Trophoblast cell (in vitro differentiated cells and primary cell): ENCODE measurements around the gene SHROOM4.

Experiments
- DNase-seq, 2 donors: peaks; one replicate each; pipeline ENCODE4 v3.0.0-alpha.2; 2016
- H2AFZ ChIP-seq: 2 replicates; pipeline ENCODE4 v1.6.1; 2013; ENCODE audit warnings: low read length, moderate library complexity, mild to moderate bottlenecking; ENCODE audit not compliant: insufficient read depth, poor library complexity
- H2AK5ac ChIP-seq: 2 replicates; pipeline ENCODE4 v1.6.1; 2013; ENCODE audit warnings: mild to moderate bottlenecking, low read length
- H2BK120ac ChIP-seq: 2 replicates; pipeline ENCODE4 v1.6.1; 2013; ENCODE audit warnings: low read length, mild to moderate bottlenecking, moderate library complexity; ENCODE audit not compliant: insufficient read depth, poor library complexity
- H2BK12ac ChIP-seq: 2 replicates; pipeline ENCODE4 v1.6.1; 2013; ENCODE audit warnings: mild to moderate bottlenecking, low read length, moderate library complexity
- H2BK5ac ChIP-seq: 2 replicates; pipeline ENCODE4 v1.6.1; 2013; ENCODE audit warnings: low read length, low read depth, moderate library complexity, mild to moderate bottlenecking; ENCODE audit not compliant: poor library complexity
- H3K14ac ChIP-seq: 2 replicates; pipeline ENCODE4 v1.6.1; 2013; ENCODE audit warnings: mild to moderate bottlenecking, low read length
- H3K18ac ChIP-seq: 2 replicates; pipeline ENCODE4 v1.6.1; 2013; ENCODE audit warnings: mild to moderate bottlenecking, low read length
- H3K23ac ChIP-seq: 2 replicates; pipeline ENCODE4 v1.6.1; 2013; ENCODE audit warnings: low read length
- H3K27ac ChIP-seq: 2 replicates; pipeline ENCODE4 v1.5.1; 2013; ENCODE audit warnings: low read depth, mild to moderate bottlenecking, inconsistent platforms, low read length, moderate library complexity
- H3K27me3 ChIP-seq: 2 replicates; pipeline ENCODE4 v1.6.1; 2013; ENCODE audit warnings: inconsistent platforms, mild to moderate bottlenecking, low read length, moderate library complexity; ENCODE audit not compliant: insufficient read depth
- H3K36me3 ChIP-seq, 2 experiments: 1 replicate in 1 of 2; 2 replicates in 1 of 2; pipeline ENCODE4 v1.6.1; 2013; ENCODE audit warnings: low read length in 2 of 2, mild to moderate bottlenecking in 2 of 2, moderate library complexity in 1 of 2; ENCODE audit not compliant: insufficient read depth in 2 of 2, control insufficient read depth in 1 of 2
- H3K4ac ChIP-seq: 2 replicates; pipeline ENCODE4 v1.6.1; 2013; ENCODE audit warnings: low read depth, mild to moderate bottlenecking, low read length, moderate library complexity
- H3K4me1 ChIP-seq, 2 experiments: 1 replicate in 1 of 2; 2 replicates in 1 of 2; pipeline ENCODE4 v1.6.1; 2013; ENCODE audit warnings: low read length in 2 of 2, mild to moderate bottlenecking in 2 of 2, moderate library complexity in 1 of 2; ENCODE audit not compliant: insufficient read depth in 2 of 2, control insufficient read depth in 1 of 2
- H3K4me2 ChIP-seq: 2 replicates; pipeline ENCODE4 v1.6.1; 2013; ENCODE audit warnings: inconsistent platforms, mild to moderate bottlenecking, low read length, moderate library complexity
- H3K4me3 ChIP-seq: 2 replicates; pipeline ENCODE4 v1.5.1; 2013; ENCODE audit warnings: mild to moderate bottlenecking, low read depth, low read length, inconsistent platforms
- H3K79me1 ChIP-seq: one replicate; pipeline ENCODE4 v1.6.1; 2013; ENCODE audit warnings: low read length
- H3K79me2 ChIP-seq: 2 replicates; pipeline ENCODE4 v1.6.1; 2013; ENCODE audit warnings: low read length, mild to moderate bottlenecking; ENCODE audit not compliant: control insufficient read depth, insufficient read depth, poor library complexity
- H3K9ac ChIP-seq: 2 replicates; pipeline ENCODE4 v1.6.1; 2013; ENCODE audit warnings: mild to moderate bottlenecking, low read length
- H3K9me3 ChIP-seq: 2 replicates; pipeline ENCODE4 v1.6.1; 2013; ENCODE audit warnings: low read depth, mild to moderate bottlenecking, control low read depth, inconsistent platforms, low read length; ENCODE audit not compliant: insufficient read depth
- H4K12ac ChIP-seq: 2 replicates; pipeline ENCODE4 v1.6.1; 2013; ENCODE audit warnings: low read depth, mild to moderate bottlenecking, low read length, moderate library complexity
- H4K8ac ChIP-seq: 2 replicates; pipeline ENCODE4 v1.6.1; 2013; ENCODE audit warnings: low read depth, mild to moderate bottlenecking, low read length, moderate library complexity
- H4K91ac ChIP-seq: one replicate; pipeline ENCODE4 v1.6.1; 2013; ENCODE audit warnings: low read depth, mild to moderate bottlenecking, low read length, moderate library complexity
- WGBS: extraction: QIAGEN DNeasy Blood & Tissue Kit; methylation state at CpG from one replicate; pipeline ENCODE4 v1.1.7; 2013; ENCODE audit warnings: missing lambda C conversion rate; ENCODE audit not compliant: insufficient read length, insufficient coverage; ENCODE audit errors: extremely low coverage; 5-methylcytosine and 5-hydroxymethylcytosine counted together

Gene SHROOM4

DNA sequence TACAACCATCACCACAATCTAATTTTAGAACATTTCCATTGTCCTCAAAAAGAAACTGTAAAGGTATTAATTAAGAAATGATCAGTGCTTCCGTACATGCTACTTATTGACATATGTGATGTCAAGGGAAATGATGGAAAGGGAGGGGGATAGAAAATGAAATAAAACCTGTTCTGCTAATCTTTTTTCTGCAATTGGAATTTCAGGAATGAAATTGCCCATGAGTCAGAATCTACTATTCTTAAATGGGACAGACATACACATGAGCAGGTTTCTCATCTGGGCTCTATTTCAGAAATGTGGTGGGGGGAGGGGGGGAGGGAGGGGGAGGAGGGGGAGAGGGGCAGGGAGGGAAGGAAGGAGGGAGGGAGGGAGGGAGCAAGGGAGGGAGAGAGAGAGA, 91.0 kb downstream of the SHROOM4 start:
- Histone ChIP-seq H3K36me3 (no peaks in the 10 kb centered on the region), H4K8ac (no peak overlapping the region), H3K79me1 (peaks cover 8% of the 10 kb centered on the region), H3K9me3 (no peaks in the 10 kb centered on the region), H2BK120ac (no peak overlapping the region), H3K27ac (no peak overlapping the region), H3K4me2 (no peak overlapping the region), H4K91ac (no peak overlapping the region), H3K23ac (no peak overlapping the region), H2BK12ac (no peak overlapping the region), H2AFZ (no peak overlapping the region), H3K27me3 (no peaks in the 10 kb centered on the region), H3K4me1 (peaks cover 10 to 13% of the 10 kb centered on the region in 2 experiments), H2AK5ac (no peak overlapping the region), H4K12ac (no peak overlapping the region), H3K18ac (no peak overlapping the region), H2BK5ac (no peak overlapping the region), H3K79me2 (no peaks in the 10 kb centered on the region), H3K4me3 (no peak overlapping the region), H3K9ac (no peak overlapping the region), H3K14ac (no peak overlapping the region), H3K4ac (no peak overlapping the region)
- DNase-seq, result peak in 1 of 2 donors; percentile 48
- WGBS, result no CpG with 5 or more reads among the region's 1 CpG

DNA sequence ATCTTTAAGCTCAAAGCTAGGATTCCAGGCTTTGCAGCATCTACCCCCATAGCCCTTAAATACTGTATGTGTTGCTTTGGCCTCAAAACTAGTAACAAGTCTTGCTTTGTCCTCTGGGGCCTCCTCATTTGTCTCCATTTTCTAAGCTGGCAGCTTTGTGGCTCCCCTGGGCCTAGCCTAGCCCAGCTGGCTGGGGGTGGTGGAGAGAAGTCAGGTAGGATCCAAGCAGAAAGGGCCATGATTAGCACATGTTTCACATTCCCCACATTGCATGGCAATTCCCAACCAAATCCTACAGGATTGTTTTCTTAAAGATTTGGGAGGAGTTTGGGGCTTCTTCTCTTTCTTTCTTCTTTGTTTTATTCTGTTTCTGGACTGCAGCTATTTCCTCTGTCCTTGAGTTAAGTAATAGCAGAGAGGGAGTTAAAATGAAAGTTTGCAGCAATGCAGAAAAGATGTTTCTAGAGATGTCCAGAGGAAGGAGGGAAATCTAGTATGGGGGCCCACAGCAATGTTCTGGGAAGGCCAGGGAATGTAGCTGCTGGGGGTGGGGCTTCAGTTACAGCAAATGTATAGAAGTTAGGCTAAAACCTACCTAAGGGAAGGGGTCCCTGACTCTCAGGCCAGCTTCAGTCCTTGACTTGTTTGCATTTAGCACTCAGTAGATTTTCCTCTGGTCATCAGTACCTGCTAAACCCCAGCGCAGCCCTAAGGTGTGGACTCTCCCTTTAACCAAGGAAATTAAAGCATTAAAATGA, 92.1 kb downstream of the SHROOM4 start:
- no peak overlapping the region for H2AK5ac ChIP-seq
- peak overlapping the region; percentile 67 for H4K91ac ChIP-seq
- no peak overlapping the region for H2AFZ ChIP-seq
- no peak overlapping the region for H4K12ac ChIP-seq
- no peak overlapping the region for H3K4me3 ChIP-seq
- no peak overlapping the region for H4K8ac ChIP-seq
- no CpG with 5 or more reads among the region's 1 CpG for WGBS
- H2BK120ac ChIP-seq, result peak overlapping the region; percentile 84
- H3K36me3 ChIP-seq, result no peaks in the 10 kb centered on the region
- no peak for DNase-seq
- no peak overlapping the region for H3K9ac ChIP-seq
- peak overlapping the region; percentile 51 for H3K14ac ChIP-seq
- peak overlapping the region; percentile 76 for H3K27ac ChIP-seq
- no peaks in the 10 kb centered on the region for H3K79me2 ChIP-seq
- peak overlapping the region; percentile 79 for H2BK5ac ChIP-seq
- no peak overlapping the region for H3K18ac ChIP-seq
- no peaks in the 10 kb centered on the region for H3K9me3 ChIP-seq
- H3K4ac ChIP-seq, result no peak overlapping the region
- H3K23ac ChIP-seq, result no peak overlapping the region
- no peak overlapping the region for H3K4me2 ChIP-seq
- H3K4me1 ChIP-seq, result peaks cover 10 to 13% of the 10 kb centered on the region in 2 experiments
- H3K27me3 ChIP-seq, result no peaks in the 10 kb centered on the region
- H3K79me1 ChIP-seq, result peaks cover 8% of the 10 kb centered on the region
- H2BK12ac ChIP-seq, result peak overlapping the region; percentile 66

DNA sequence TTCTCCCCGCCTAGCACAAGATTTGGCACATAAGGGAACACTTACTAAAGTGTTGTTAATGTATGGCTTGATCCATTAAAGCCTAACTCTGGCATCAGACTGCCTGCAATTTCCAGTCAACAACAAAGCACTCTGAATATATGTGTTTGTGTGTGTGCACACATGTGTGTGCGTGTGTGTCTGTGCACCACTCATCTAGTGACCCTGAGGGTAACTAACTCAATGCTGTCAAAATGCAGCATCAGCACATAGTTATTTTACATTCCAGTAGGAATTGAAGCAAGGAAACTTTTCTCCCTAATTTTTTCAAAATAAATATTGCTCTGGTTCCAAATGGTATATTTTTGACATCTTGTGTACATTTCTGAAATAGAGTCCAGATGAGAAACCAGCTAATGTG, 94.4 kb downstream of the SHROOM4 start:
- Histone ChIP-seq H2BK120ac (no peak overlapping the region), H4K12ac (no peak overlapping the region), H2BK5ac (no peak overlapping the region), H3K4ac (no peak overlapping the region), H3K9me3 (no peaks in the 10 kb centered on the region), H3K9ac (no peak overlapping the region), H2AFZ (no peak overlapping the region), H3K27ac (no peak overlapping the region), H3K4me1 (peaks cover 10 to 15% of the 10 kb centered on the region in 2 experiments), H3K36me3 (no peaks in the 10 kb centered on the region), H4K91ac (peak overlapping the region; percentile 6), H3K4me2 (no peak overlapping the region), H3K27me3 (no peaks in the 10 kb centered on the region), H3K4me3 (no peak overlapping the region), H3K79me2 (no peaks in the 10 kb centered on the region), H3K79me1 (peaks cover 8% of the 10 kb centered on the region), H3K23ac (no peak overlapping the region), H3K14ac (no peak overlapping the region), H2BK12ac (no peak overlapping the region), H4K8ac (no peak overlapping the region), H3K18ac (no peak overlapping the region), H2AK5ac (no peak overlapping the region)
- WGBS, result no CpG with 5 or more reads among the region's 2 CpGs
- no peak for DNase-seq

DNA sequence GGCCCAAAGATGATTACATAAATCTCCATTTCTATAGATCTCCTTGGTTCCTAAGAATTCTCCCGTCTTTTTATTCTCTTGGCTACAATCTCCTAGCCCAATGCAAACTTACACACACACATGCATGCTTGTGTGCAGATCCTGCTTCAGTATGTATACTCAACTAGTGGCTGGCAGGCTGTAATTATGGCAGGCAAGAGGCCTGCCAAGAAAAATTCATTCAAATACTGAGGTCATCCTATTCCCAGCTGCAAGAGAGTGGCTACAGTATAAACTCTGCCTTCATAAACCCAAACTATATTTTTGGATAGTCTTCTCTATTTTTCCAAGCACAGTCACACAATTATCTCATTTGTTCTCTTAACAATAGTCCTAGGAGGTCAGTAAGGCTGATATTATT, 95.2 kb downstream of the SHROOM4 start:
- Histone ChIP-seq H3K79me1 (peaks cover 8% of the 10 kb centered on the region), H3K9ac (no peak overlapping the region)
- WGBS, result no CpG with 5 or more reads among the region's 1 CpG

More for the DNA sequence above, 95.2 kb downstream of the SHROOM4 start:
- no peaks in the 10 kb centered on the region for H3K9me3 ChIP-seq
- no peak overlapping the region for H2BK12ac ChIP-seq
- no peak overlapping the region for H3K18ac ChIP-seq
- H2AFZ ChIP-seq, result no peak overlapping the region
- no peak overlapping the region for H3K4me3 ChIP-seq
- H4K91ac ChIP-seq, result no peak overlapping the region
- H2BK5ac ChIP-seq, result no peak overlapping the region
- H4K12ac ChIP-seq, result no peak overlapping the region
- no peak overlapping the region for H2AK5ac ChIP-seq
- H3K4me1 ChIP-seq, result peaks cover 10 to 15% of the 10 kb centered on the region in 2 experiments
- no peaks in the 10 kb centered on the region for H3K27me3 ChIP-seq
- no peak overlapping the region for H3K4ac ChIP-seq
- no peak for DNase-seq
- no peak overlapping the region for H3K4me2 ChIP-seq
- H3K79me2 ChIP-seq, result no peaks in the 10 kb centered on the region
- H3K23ac ChIP-seq, result no peak overlapping the region
- H2BK120ac ChIP-seq, result no peak overlapping the region
- H4K8ac ChIP-seq, result no peak overlapping the region
- no peaks in the 10 kb centered on the region for H3K36me3 ChIP-seq
- H3K14ac ChIP-seq, result no peak overlapping the region
- H3K27ac ChIP-seq, result no peak overlapping the region
